Mesendoderm (in vitro differentiated cells): ENCODE data around the gene RGS10.

Experiments
- DNase-seq: peaks from one replicate; pipeline ENCODE4 v3.0.0; 2013
- H2AK5ac ChIP-seq: 2 replicates; pipeline ENCODE4 v1.6.1; 2013; ENCODE audit warnings: low read length, inconsistent platforms
- H2BK120ac ChIP-seq: 2 replicates; pipeline ENCODE4 v1.6.1; 2013; ENCODE audit warnings: low read depth, mild to moderate bottlenecking, low read length, moderate library complexity, mixed read lengths
- H2BK15ac ChIP-seq: replicated peaks from 2 replicates; pipeline ENCODE4 v1.6.1; 2013; ENCODE audit warnings: low read depth, mild to moderate bottlenecking, moderate library complexity
- H2BK5ac ChIP-seq: 2 replicates; pipeline ENCODE4 v1.6.1; 2013; ENCODE audit warnings: low read length, inconsistent platforms
- H3K18ac ChIP-seq: 2 replicates; pipeline ENCODE4 v1.6.1; 2013; ENCODE audit warnings: mild to moderate bottlenecking, low read length, mixed read lengths
- H3K23ac ChIP-seq: one replicate; pipeline ENCODE4 v1.6.1; 2013; ENCODE audit warnings: low read length
- H3K27ac ChIP-seq: 2 replicates; pipeline ENCODE4 v1.5.1; 2013; ENCODE audit warnings: low read depth, mild to moderate bottlenecking, inconsistent platforms, low read length, moderate library complexity
- H3K27me3 ChIP-seq: 2 replicates; pipeline ENCODE4 v1.6.1; 2013; ENCODE audit warnings: low read length, control low read depth, mild to moderate bottlenecking, inconsistent platforms; ENCODE audit not compliant: insufficient read depth, poor library complexity
- H3K36me3 ChIP-seq: 2 replicates; pipeline ENCODE4 v1.6.1; 2013; ENCODE audit warnings: low read length, inconsistent platforms; ENCODE audit not compliant: control insufficient read depth, insufficient read depth
- H3K4ac ChIP-seq: one replicate; pipeline ENCODE4 v1.6.1; 2013; ENCODE audit warnings: low read depth, mild to moderate bottlenecking, low read length, moderate library complexity
- H3K4me1 ChIP-seq: 2 replicates; pipeline ENCODE4 v1.6.1; 2013; ENCODE audit warnings: low read depth, low read length, inconsistent platforms; ENCODE audit not compliant: control insufficient read depth
- H3K4me2 ChIP-seq: 2 replicates; pipeline ENCODE4 v1.6.1; 2013; ENCODE audit warnings: low read length
- H3K4me3 ChIP-seq: 2 replicates; pipeline ENCODE4 v1.5.1; 2013; ENCODE audit warnings: mild to moderate bottlenecking, low read length
- H3K56ac ChIP-seq: one replicate; pipeline ENCODE4 v1.6.1; 2013; ENCODE audit warnings: low read length
- H3K79me1 ChIP-seq: 2 replicates; pipeline ENCODE4 v1.6.1; 2013; ENCODE audit warnings: low read length, inconsistent platforms
- H3K79me2 ChIP-seq: 2 replicates; pipeline ENCODE4 v1.6.1; 2013; ENCODE audit warnings: mild to moderate bottlenecking, low read length; ENCODE audit not compliant: control insufficient read depth, insufficient read depth
- H3K9ac ChIP-seq: 2 replicates; pipeline ENCODE4 v1.6.1; 2013; ENCODE audit warnings: low read length, inconsistent platforms
- H4K5ac ChIP-seq: one replicate; pipeline ENCODE4 v1.6.1; 2013; ENCODE audit warnings: low read length
- H4K8ac ChIP-seq: one replicate; pipeline ENCODE4 v1.6.1; 2013; ENCODE audit warnings: low read depth, mild to moderate bottlenecking, control low read depth, low read length, moderate library complexity
- WGBS: extraction: QIAGEN DNeasy Blood & Tissue Kit; methylation state at CpG from one replicate; pipeline ENCODE4 v1.1.7; 2013; ENCODE audit warnings: low lambda C conversion rate, missing lambda C conversion rate; ENCODE audit not compliant: insufficient coverage; ENCODE audit errors: extremely low coverage; 5-methylcytosine and 5-hydroxymethylcytosine counted together

Gene RGS10

GRCh38 chr10:119518936-119519335 lies 23.6 kb downstream of the RGS10 start:
- H3K79me1 ChIP-seq, result no peaks in the 10 kb centered on the region
- H3K23ac ChIP-seq, result no peak overlapping the region
- DNase-seq, result no peak
- no peak overlapping the region for H3K4me2 ChIP-seq
- no peak overlapping the region for H2BK120ac ChIP-seq
- no peak overlapping the region for H2BK15ac ChIP-seq
- no peak overlapping the region for H2AK5ac ChIP-seq
- no peak overlapping the region for H3K9ac ChIP-seq
- no peaks in the 10 kb centered on the region for H3K27me3 ChIP-seq
- H3K36me3 ChIP-seq, result no peaks in the 10 kb centered on the region
- peaks cover 7% of the 10 kb centered on the region for H3K4me1 ChIP-seq
- H3K27ac ChIP-seq, result no peak overlapping the region
- H3K56ac ChIP-seq, result no peak overlapping the region
- no peak overlapping the region for H3K18ac ChIP-seq
- no peaks in the 10 kb centered on the region for H3K79me2 ChIP-seq
- H3K4me3 ChIP-seq, result no peak overlapping the region
- no peak overlapping the region for H4K8ac ChIP-seq
- no peak overlapping the region for H2BK5ac ChIP-seq
- H3K4ac ChIP-seq, result no peak overlapping the region
- no peak overlapping the region for H4K5ac ChIP-seq
- no CpG with 5 or more reads among the region's 10 CpGs for WGBS

GRCh38 chr10:119518176-119518575 lies 24.3 kb downstream of the RGS10 start:
- H3K4ac ChIP-seq, result no peak overlapping the region
- no peak overlapping the region for H2BK5ac ChIP-seq
- no peak overlapping the region for H2BK15ac ChIP-seq
- no peaks in the 10 kb centered on the region for H3K36me3 ChIP-seq
- H3K9ac ChIP-seq, result no peak overlapping the region
- no peak overlapping the region for H3K18ac ChIP-seq
- peaks cover 7% of the 10 kb centered on the region for H3K4me1 ChIP-seq
- WGBS, result no CpG with 5 or more reads among the region's 9 CpGs
- no peaks in the 10 kb centered on the region for H3K79me1 ChIP-seq
- H4K8ac ChIP-seq, result no peak overlapping the region
- no peaks in the 10 kb centered on the region for H3K79me2 ChIP-seq
- no peak overlapping the region for H3K56ac ChIP-seq
- H3K4me2 ChIP-seq, result no peak overlapping the region
- H2BK120ac ChIP-seq, result no peak overlapping the region
- no peak overlapping the region for H3K4me3 ChIP-seq
- no peak overlapping the region for H3K23ac ChIP-seq
- H3K27ac ChIP-seq, result no peak overlapping the region
- DNase-seq, result no peak
- H2AK5ac ChIP-seq, result no peak overlapping the region
- H3K27me3 ChIP-seq, result no peaks in the 10 kb centered on the region
- H4K5ac ChIP-seq, result no peak overlapping the region

DNA sequence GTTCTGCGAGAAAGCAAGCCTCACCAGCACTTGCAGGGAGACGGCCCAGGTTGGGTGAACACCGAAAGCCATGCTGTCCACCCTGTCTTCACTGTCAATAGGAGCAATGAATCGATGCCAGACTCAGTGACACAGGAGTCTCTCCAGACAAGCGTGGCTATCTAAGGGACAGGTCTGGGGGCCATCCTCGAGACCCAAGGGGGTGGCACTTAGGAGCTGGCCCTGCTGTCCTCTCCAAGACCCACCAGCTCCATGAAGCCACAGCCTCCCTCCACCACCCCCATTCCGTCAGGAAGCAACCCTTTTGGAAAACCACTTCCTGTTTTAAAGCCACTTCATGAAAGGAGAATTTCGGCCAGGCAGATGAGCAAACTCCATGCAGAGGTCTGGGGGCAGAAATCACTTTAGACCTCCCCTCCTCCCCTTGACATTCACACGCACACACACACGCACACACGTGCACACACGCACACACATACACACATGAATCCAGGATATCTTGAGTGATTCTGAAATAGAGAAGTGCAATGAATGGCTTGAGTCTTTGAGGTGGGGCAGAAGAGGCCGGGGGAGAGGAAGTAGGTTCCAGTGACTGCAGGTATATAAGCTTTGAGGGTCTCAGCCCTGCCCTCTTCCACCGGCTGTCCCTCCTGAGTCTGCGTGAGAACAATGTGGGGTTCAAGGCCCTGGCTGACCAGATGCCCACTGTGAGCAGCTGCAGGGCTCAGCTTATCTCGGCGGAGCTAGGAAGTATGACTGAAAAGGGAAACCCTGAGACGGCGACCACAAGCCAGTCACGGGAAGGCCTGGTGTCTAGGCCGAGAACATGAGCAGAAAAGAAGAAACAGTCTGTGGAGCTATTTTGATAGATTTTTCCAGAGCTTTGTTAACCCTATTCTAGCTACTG lies 25.0 kb downstream of the RGS10 start:
- no peaks in the 10 kb centered on the region for H3K36me3 ChIP-seq
- peak overlapping the region; percentile 66 for H3K23ac ChIP-seq
- no CpG with 5 or more reads among the region's 21 CpGs for WGBS
- H4K8ac ChIP-seq, result no peak overlapping the region
- no peaks in the 10 kb centered on the region for H3K79me2 ChIP-seq
- H3K4me1 ChIP-seq, result peaks cover 7% of the 10 kb centered on the region
- no peak for DNase-seq
- H4K5ac ChIP-seq, result no peak overlapping the region
- no peak overlapping the region for H2AK5ac ChIP-seq
- H3K27ac ChIP-seq, result no peak overlapping the region
- H2BK5ac ChIP-seq, result no peak overlapping the region
- no peak overlapping the region for H2BK120ac ChIP-seq
- no peak overlapping the region for H3K4me2 ChIP-seq
- peak overlapping the region; percentile 51 for H3K18ac ChIP-seq
- peak overlapping the region; percentile 63 for H3K4ac ChIP-seq
- H3K27me3 ChIP-seq, result no peaks in the 10 kb centered on the region
- no peaks in the 10 kb centered on the region for H3K79me1 ChIP-seq
- no peak overlapping the region for H3K9ac ChIP-seq
- peak overlapping the region; percentile 57 for H3K56ac ChIP-seq
- no peak overlapping the region for H2BK15ac ChIP-seq
- no peak overlapping the region for H3K4me3 ChIP-seq

DNA sequence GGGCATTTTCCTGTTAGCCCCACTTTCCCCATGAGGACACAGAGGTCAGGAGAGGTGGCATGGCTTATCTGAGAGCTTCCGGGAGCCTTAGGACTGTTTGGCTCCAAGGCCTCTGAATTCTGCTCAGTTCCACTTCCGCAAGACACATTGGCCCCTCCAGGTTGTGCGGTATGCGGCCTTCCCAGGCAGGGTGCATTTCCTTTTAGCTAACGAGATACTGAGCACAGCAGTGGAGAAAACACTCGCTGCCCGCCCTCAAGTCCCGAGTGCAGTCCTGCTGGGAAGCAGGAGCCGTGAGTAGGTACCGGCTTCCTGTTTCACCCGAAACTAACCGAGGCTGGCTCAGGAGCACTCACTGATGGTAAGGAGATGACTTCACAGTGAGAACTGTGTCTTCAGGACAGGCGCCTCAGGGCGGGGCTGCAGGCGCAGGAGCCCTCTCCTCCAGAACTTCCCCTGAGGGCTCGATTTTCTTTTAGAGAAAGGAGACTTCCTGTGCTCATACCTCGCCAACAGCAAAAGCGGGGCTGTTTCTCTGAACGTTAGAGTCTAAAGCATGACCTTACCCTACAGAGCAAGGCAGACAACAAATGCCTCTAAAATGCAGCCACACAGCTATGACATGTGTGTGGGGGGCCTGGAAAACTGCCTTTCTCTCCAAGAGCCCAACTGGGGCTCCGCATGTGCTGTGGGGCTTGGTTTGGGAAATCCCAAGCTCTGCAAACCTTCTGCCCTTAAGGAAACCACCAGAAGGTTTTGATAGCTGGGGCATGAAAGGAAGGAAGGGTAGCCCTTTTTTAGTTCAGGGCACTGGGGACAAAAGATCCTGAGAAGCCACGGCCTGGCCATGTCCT lies 25.9 kb downstream of the RGS10 start:
- no peak overlapping the region for H3K23ac ChIP-seq
- no CpG with 5 or more reads among the region's 21 CpGs for WGBS

DNA sequence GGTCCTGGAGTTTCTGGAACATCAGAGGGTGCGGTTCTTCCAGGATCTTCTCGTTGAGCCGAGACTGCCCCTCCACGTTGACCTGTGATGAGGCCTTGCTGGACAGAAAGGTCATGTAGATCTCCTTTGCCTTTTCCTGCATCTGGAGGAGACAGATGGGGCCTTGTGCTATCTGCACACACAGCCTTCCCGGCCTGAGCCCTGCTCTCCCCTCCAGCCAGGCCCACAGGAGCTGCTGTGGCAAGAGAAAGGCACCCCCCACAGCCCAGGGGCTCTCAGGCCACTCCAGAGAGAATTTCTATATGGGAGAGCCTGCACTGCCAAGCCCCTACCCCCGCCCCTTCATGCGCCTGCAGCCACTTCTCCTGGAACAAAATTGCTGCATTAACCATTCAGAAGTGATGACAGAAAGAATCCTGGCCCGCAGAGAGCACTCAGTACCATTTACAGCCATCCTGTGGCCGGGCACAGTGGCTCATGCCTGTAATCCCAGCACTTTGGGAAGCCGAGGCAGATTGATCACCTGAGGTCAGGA lies 26.9 kb downstream of the RGS10 start:
- no CpG with 5 or more reads among the region's 10 CpGs for WGBS
- no peak overlapping the region for H2AK5ac ChIP-seq
- peaks cover 7% of the 10 kb centered on the region for H3K4me1 ChIP-seq
- H4K5ac ChIP-seq, result no peak overlapping the region
- no peaks in the 10 kb centered on the region for H3K79me1 ChIP-seq
- H2BK5ac ChIP-seq, result no peak overlapping the region
- H3K18ac ChIP-seq, result no peak overlapping the region
- H3K27ac ChIP-seq, result no peak overlapping the region
- H3K36me3 ChIP-seq, result no peaks in the 10 kb centered on the region
- H3K4ac ChIP-seq, result no peak overlapping the region
- H3K9ac ChIP-seq, result no peak overlapping the region
- no peaks in the 10 kb centered on the region for H3K27me3 ChIP-seq
- DNase-seq, result no peak
- no peak overlapping the region for H3K23ac ChIP-seq
- H3K56ac ChIP-seq, result no peak overlapping the region
- H3K4me2 ChIP-seq, result no peak overlapping the region
- no peak overlapping the region for H2BK120ac ChIP-seq
- H4K8ac ChIP-seq, result no peak overlapping the region
- no peak overlapping the region for H3K4me3 ChIP-seq
- no peak overlapping the region for H2BK15ac ChIP-seq
- no peaks in the 10 kb centered on the region for H3K79me2 ChIP-seq

More for the DNA sequence above, 25.9 kb downstream of the RGS10 start:
- Histone ChIP-seq H3K18ac (peak overlapping the region; percentile 51), H3K36me3 (no peaks in the 10 kb centered on the region), H2BK120ac (no peak overlapping the region), H2BK15ac (no peak overlapping the region), H3K4me2 (no peak overlapping the region), H3K27me3 (no peaks in the 10 kb centered on the region), H4K8ac (no peak overlapping the region), H3K4me1 (peaks cover 7% of the 10 kb centered on the region), H3K4ac (peak overlapping the region; percentile 63), H4K5ac (no peak overlapping the region), H3K4me3 (no peak overlapping the region), H3K27ac (peak overlapping the region; percentile 6), H3K79me1 (no peaks in the 10 kb centered on the region), H3K79me2 (no peaks in the 10 kb centered on the region), H3K9ac (no peak overlapping the region), H2BK5ac (no peak overlapping the region), H3K56ac (peak overlapping the region; percentile 57), H2AK5ac (no peak overlapping the region)
- peak; percentile 82 for DNase-seq
